ENCODE measurements around the gene PI4KA.

DNA sequence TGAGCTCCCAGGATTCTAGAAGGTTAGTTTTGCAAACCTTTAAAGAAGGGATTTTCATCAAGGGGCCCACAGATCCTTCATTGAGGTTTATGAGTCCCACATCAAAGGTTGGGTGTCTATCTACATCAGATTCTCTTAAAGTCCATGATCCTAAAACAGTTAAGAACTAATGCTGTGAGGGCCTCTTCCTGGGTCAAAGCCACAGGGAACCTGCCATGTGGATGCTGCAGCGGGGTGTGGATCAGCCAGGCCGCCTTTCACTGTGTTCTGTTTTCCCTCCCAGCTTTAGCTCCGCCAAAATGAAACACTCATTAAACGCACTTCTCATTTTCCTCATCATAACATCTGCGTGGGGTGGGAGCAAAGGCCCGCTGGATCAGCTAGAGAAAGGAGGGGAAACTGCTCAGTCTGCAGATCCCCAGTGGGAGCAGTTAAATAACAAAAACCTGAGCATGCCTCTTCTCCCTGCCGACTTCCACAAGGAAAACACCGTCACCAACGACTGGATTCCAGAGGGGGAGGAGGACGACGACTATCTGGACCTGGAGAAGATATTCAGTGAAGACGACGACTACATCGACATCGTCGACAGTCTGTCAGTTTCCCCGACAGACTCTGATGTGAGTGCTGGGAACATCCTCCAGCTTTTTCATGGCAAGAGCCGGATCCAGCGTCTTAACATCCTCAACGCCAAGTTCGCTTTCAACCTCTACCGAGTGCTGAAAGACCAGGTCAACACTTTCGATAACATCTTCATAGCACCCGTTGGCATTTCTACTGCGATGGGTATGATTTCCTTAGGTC lies 79.4 kb downstream of the PI4KA start:
- TF ChIP-seq CTCF (IDR thresholded peaks at IDR 0.05) (no peak), POLR2A (IDR thresholded peaks at IDR 0.05) (no peak), EP300 (IDR thresholded peaks at IDR 0.05) (no peak)
